Stimulated activated CD4-positive, alpha-beta T cell treated with anti-CD3 and anti-CD28 coated beads, Interleukin-12 subunit alpha, Interleukin-12 subunit beta, amount 100 ng/mL, for 48 hours (primary cell): ENCODE results near the gene GNG2.

ENCODE experiments used
- DNase-seq, 3 donors: peaks; one replicate each; pipeline ENCODE4 v3.0.0-alpha.2; 2020; ENCODE audit warnings: low read depth in 2 of 3, low spot score in 1 of 3

GNG2 gene

DNA sequence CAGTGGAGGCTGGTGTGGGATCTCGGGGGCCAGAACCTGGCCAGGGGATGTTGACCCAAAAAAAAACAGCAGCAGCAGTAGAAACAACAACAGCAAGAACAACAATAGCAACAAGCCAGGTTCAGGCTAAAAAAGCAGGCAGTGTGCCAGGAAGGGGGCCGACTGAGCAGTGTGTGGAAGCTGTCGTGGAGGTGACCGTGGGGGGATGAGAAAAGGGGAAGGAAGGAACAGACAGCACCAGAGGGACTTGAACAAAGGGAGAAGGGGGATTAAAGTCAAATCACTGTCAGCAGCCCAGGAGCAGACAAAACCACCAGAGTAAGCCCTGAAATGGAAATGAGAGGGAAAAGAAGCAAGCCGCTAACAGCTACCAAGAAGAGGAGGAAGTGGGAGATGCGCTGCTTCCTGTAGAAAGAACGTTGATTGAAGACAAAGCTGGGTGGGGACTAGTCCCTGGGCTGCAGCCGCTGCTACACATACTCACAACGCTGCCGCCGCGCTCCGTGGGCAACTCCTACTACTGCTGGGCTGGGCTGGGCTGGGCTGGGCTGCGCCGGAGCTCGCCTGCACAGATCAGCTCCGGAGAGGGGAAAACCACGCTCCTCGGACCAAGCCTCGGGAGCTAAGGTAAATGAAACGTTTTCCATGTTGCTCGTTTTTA is at the start of gene GNG2:
Gene GNG2 (plus strand): TSS at position 449 of the 661 bp plus-strand sequence. CDS start 90,067 bp downstream, outside the sequence.
- peak; percentile 68 to 76 (median 69) for DNase-seq

DNA sequence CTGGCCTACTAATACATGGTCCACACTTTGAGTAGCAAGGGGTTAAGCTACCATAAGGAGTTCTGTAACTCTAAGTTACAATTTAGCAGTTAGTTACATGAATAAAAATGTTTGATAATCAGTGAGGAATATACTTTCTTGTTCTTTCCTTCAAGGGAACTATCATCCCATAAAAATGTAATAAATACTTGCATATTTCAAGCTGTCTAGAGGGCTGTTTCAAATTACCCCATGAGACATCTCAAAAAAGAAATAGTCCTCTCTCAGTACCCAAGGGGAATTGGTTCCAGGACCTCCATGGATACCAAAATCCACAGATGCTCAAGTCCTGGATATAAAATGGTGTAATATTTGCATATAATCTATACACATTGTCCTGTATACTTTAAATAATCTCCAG is 48.7 kb upstream of the GNG2 start:
- no peak for DNase-seq

GRCh38 chr14:51816031-51816430 is 44.4 kb upstream of the GNG2 start:
- DNase-seq: no peak

GRCh38 chr14:51817326-51817725 is 43.1 kb upstream of the GNG2 start:
- DNase-seq: no peak

DNA sequence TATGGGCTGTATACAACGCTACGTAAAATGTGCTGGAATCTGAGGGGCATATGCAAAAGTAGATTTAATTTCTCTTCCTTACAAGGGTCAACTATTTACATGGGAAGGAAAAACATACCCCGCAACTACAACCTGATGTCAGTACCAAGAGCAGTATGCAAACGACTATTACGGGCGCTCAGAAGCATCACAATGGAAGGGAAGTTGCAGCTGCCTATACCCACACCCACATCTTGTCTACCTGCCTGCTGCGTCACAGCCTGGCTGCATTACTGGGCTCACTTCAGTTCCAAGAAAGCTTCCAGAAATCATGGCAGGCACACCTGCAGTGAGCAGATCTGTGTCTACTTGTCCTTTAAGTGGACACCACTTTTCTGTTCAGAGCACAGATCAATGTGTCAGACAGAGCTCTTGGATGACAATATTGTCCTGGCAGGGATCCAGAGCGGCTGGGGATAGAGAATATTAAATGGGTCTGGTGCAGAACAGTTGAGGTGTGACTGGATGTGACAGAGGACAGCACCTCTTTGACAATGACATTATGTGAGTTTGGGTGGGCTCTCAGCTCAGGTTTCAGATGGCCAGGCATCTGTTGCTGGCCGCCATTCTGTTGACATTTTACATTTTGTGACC is 41.5 kb upstream of the GNG2 start:
- no peak for DNase-seq

- no peak for DNase-seq
Observed at GRCh38 chr14:51821822-51822221, 38.6 kb upstream of the GNG2 start.

DNA sequence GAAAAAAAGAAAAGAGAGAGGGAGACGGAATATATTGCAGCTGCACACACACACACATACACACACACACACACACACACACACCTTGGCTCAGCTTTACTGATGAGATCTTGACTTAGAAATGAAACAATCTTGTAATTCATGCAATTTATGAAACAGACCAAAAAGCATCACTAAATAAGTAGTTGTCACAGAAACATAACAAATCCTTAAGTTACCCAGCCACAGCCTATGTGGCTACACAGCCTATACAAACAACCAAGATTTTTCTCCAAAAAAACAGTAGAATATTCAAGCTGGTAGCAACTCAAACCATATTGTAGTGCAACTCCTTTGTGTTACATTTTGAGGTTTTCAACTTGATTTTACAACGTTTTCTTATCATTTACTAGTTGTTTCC is 37.9 kb upstream of the GNG2 start:
- no peak for DNase-seq

DNA sequence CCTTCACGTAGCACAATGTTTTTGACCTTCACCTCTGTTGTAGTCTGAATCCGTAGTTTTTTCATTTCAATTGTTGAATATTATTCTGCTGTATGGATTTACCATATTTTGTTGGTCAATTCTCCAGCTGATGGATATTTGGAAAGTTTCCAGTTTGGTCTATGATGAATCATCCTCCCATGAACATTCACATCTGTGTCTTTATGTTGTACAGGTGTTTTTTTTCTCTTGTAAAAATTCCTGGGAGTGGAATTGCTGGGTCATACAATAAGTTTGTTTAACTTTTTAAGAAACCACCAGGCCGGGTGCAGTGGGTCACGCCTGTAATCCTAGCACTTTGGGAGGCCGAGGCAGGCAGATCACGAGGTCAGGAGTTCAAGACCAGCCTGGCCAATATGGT is 36.7 kb upstream of the GNG2 start:
- no peak for DNase-seq

- DNase-seq: no peak
Observed at GRCh38 chr14:51824191-51824590, 36.2 kb upstream of the GNG2 start.

DNA sequence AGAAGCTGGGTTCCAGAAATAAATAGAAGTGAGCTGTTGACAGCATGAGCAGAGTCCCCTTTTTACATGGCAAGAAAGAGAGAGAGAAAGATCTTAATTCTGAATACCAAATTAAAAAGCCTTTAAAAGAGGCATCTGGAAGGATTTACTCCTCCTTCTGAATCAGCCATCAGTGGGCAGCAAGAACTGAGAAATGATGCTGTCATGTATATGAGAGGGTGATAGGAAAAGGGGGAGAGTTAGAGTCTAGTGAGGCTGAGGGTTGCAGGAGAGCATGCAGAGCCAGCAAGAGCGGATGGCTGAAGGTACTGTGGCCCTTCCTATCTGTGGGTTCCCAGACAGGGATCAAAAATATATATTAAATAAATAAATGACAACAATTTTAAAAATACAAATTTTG is 34.5 kb upstream of the GNG2 start:
- no peak for DNase-seq

DNA sequence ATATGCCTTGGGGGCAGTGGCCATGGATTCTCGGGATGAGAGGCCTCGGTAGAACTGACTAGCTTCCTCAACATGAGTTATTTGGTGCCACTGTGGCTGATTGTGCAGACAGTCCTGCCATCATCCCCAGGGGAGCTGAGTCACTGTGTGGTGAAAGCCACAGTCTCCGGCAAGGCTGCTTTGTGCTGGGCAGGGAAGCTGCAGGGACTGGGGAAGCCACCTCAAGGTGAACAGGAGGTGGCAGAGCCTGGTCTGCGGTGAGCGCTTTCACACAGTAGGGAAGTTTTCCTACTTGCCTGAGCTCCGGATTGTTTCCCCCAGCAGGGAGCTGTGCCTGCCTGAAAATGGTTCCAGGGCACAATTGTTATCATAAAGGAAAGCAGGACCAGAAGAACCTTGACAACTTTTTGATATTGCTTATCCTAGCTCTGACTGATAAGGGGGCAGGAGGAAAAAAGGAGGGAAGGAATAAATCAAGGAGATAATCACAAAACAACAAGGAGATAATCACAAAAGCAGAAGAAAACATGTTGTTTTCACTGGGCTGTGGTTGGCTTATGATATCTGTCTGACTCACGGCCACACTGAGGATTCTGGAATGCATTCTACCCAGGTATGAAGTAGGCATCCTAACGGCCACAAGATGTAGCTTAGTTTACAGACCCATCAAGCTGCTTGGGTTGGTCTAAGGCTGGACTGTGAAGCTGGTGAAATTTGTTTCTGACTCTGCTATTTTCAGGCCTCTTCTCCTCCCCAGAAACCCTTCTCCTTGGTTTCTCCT is 32.2 kb upstream of the GNG2 start:
- peak; percentile 59 to 69 (median 69) for DNase-seq

DNA sequence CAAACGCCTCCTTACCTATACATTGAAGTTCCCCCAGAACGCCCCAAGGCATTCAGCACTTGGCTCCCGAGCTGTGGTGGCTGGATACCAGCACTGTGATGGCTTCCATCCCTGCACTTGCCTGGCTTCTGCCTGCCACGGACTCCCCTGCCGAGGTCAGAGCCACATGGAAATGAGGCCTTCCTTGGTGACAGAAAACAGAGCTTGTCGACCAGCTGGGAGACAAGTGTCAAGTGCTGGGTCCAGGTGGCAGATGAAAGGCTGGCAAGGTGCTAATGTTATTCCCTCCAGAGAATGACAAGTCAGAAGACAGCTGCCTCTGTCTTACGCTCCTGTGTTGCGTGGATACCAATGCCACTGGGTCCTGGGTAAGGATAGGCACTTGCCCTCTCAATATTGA is 26.2 kb upstream of the GNG2 start:
- DNase-seq: no peak

- no peak for DNase-seq
Observed at GRCh38 chr14:51836417-51836816, 24.0 kb upstream of the GNG2 start.

- DNase-seq: no peak
Observed at GRCh38 chr14:51844081-51844881, 16.1 kb upstream of the GNG2 start.

GRCh38 chr14:51845811-51846210 is 14.6 kb upstream of the GNG2 start:
- DNase-seq: no peak

DNA sequence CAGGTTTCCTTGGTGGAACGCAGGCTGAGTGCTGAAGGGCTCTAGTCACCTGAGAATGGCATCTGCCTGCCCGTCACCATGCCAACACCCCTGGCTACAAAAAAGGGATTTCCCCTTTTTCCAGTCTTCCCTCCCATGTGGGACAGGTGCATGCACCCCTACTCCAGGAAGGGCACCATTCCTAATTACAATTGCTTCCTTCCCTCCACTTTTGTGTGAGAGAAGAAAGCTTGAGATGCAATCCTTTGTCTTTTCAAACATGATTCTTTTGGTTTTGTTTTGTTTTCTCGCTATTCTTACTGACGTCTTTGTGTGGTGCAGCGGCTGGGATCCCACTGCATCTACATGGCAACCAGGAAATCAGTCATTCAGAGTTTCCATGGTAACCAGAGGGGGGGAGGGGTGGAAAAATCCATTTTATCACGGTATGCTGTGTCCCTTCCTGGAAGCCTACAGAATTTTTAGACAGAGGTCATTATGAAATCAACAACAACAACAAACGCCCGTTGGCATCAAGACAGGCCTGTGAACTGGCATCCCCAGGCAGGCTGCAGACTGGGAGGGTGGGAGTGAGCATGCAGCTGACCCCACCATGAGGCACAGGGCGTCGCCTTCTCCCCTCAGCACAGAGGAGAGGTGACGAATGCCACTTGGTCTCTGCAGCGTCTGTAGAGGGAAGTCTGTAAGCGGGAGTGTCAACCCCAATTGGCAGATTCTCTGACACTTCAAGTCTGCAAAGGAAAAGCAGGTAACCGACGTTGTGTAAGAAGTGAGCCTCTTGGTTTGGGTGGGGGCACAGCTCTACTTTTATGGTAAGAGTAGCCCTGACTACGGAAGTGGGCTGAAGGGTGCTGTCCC is 13.6 kb upstream of the GNG2 start:
- peak; percentile 75 to 95 (median 77) for DNase-seq

DNA sequence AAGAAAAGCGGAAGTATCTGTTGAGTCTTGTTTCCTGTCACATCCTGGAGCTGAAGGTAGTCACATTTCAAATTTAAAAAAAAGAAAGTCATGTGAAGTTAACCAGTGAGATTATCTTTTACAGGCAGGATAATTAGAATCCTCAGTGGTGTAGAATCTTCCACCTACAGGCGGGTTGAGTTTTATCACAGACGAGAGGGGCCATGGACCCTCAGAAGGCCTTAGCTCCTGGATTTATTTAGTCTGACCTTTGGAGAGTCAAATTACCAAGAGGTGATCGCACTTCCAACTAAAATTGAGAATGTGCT is 13.0 kb upstream of the GNG2 start:
- DNase-seq: no peak

DNA sequence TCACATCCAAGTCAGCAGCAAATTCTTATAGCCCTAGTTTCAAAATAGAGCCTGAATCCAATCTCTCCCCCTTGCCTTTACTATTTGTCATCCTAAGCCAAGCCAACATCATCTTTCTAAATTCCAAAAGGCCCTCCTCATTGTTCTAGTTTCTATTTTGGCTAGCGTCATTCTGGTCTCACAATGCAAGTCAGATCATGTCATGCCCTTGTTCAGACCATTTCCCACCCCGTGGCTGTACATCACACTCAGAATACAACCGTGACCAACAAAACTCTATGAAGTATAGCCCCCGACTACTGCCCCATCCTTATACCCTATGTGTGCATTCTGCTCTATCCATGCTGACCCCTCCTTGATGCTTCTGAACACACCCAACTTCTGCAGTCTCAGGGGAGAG is 12.3 kb upstream of the GNG2 start:
- no peak for DNase-seq

- peak in 2 of 3 donors; percentile 42 to 54 for DNase-seq
Observed at GRCh38 chr14:51849097-51849496, 11.3 kb upstream of the GNG2 start.

DNA sequence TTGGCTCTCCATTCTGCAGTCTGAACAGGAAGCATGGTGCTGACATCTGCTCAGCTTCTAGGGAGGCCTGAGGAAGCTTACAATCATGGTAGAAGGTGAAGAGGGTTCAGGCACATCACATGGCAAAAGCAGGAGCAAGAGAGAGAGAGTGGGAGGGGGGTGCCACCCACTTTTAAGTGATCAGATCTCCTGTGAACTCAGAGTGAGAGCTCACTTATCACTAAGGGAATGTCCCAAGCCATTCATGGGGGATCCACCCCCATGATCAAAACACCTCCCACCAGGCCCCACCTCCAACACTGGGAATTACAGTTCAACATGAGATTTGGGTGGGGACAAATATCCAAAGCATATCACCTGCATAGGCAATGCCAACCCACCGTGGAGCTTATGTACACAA is 9.8 kb upstream of the GNG2 start:
- DNase-seq: no peak

- no peak for DNase-seq
Observed at GRCh38 chr14:51852541-51852940, 7.9 kb upstream of the GNG2 start.
